Measurements from ENCODE around the gene HERC2.
"Not testable (repeated sequence)": the region's sequence is repeated elsewhere in the genome, so short reads cannot be mapped to it uniquely, and the experiment has no call there.

DNA sequence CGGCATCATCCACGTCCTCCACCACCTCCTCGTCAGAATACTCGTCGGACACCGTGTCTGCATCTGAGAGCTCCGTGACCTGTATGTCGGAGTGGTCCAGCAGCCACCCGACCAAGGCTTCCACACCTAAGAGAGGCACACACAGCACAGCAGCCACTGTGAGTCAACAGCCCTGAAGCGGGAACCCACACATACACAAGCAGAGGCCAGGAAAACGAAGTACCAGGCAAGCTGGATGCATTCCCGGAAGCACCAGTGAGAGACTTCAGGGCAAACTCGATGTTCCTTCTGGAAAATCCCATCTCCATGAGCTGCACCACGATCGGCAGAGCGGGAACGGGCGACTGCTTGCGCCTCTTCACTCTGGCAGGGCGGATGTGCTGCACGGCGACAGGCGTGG lies 119.9 kb downstream of the HERC2 start:
- TF ChIP-seq, protein P1, sequence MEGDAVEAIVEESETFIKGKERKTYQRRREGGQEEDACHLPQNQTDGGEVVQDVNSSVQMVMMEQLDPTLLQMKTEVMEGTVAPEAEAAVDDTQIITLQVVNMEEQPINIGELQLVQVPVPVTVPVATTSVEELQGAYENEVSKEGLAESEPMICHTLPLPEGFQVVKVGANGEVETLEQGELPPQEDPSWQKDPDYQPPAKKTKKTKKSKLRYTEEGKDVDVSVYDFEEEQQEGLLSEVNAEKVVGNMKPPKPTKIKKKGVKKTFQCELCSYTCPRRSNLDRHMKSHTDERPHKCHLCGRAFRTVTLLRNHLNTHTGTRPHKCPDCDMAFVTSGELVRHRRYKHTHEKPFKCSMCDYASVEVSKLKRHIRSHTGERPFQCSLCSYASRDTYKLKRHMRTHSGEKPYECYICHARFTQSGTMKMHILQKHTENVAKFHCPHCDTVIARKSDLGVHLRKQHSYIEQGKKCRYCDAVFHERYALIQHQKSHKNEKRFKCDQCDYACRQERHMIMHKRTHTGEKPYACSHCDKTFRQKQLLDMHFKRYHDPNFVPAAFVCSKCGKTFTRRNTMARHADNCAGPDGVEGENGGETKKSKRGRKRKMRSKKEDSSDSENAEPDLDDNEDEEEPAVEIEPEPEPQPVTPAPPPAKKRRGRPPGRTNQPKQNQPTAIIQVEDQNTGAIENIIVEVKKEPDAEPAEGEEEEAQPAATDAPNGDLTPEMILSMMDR (IDR thresholded peaks at IDR 0.05), result not testable (repeated sequence)
- not testable (repeated sequence) for TF ChIP-seq POLR2AphosphoS5, POLR2A, EP300 (IDR thresholded peaks at IDR 0.05)

Data from sigmoid colon (tissue), 4 donors.